ENCODE results near the gene SLX4IP.

SLX4IP gene

GRCh38 chr20:10524034-10524476 is 89.0 kb downstream of the SLX4IP start:
- DNase-seq: no peak

- no peak for DNase-seq
Observed at GRCh38 chr20:10524643-10525042, 89.5 kb downstream of the SLX4IP start.

GRCh38 chr20:10527781-10528180 is 92.7 kb downstream of the SLX4IP start:
- no peak for DNase-seq

- DNase-seq: no peak
Observed at GRCh38 chr20:10530883-10531282, 95.8 kb downstream of the SLX4IP start.

GRCh38 chr20:10531848-10532247 is 96.7 kb downstream of the SLX4IP start:
- DNase-seq: no peak

- DNase-seq: no peak
Observed at GRCh38 chr20:10532361-10532760, 97.3 kb downstream of the SLX4IP start.

GRCh38 chr20:10536531-10536930 is 101.4 kb downstream of the SLX4IP start:
- DNase-seq: peak; percentile 28

- DNase-seq: no peak
Observed at GRCh38 chr20:10537850-10538480, 102.9 kb downstream of the SLX4IP start.

- DNase-seq: no peak
Observed at GRCh38 chr20:10538768-10539167, 103.7 kb downstream of the SLX4IP start.

GRCh38 chr20:10539818-10540553 is 104.9 kb downstream of the SLX4IP start:
- DNase-seq: no peak

GRCh38 chr20:10540636-10541493 is 105.8 kb downstream of the SLX4IP start:
- DNase-seq: no peak

GRCh38 chr20:10541668-10542411 is 106.7 kb downstream of the SLX4IP start:
- DNase-seq: no peak

GRCh38 chr20:10542442-10542841 is 107.3 kb downstream of the SLX4IP start:
- DNase-seq: no peak

- no peak for DNase-seq
Observed at GRCh38 chr20:10543480-10543879, 108.4 kb downstream of the SLX4IP start.

- no peak for DNase-seq
Observed at GRCh38 chr20:10547276-10548114, 112.4 kb downstream of the SLX4IP start.

- DNase-seq: no peak
Observed at GRCh38 chr20:10549511-10549910, 114.4 kb downstream of the SLX4IP start.

- DNase-seq: peak; percentile 47
Observed at GRCh38 chr20:10550204-10551118, 115.4 kb downstream of the SLX4IP start.

- DNase-seq: peak; percentile 47
Observed at GRCh38 chr20:10551732-10552724, 116.9 kb downstream of the SLX4IP start.

GRCh38 chr20:10553326-10553984 is 118.3 kb downstream of the SLX4IP start:
- DNase-seq: peak; percentile 34

All from GDM1 (cell line).